ENCODE results near the gene SUPT3H.

DNA sequence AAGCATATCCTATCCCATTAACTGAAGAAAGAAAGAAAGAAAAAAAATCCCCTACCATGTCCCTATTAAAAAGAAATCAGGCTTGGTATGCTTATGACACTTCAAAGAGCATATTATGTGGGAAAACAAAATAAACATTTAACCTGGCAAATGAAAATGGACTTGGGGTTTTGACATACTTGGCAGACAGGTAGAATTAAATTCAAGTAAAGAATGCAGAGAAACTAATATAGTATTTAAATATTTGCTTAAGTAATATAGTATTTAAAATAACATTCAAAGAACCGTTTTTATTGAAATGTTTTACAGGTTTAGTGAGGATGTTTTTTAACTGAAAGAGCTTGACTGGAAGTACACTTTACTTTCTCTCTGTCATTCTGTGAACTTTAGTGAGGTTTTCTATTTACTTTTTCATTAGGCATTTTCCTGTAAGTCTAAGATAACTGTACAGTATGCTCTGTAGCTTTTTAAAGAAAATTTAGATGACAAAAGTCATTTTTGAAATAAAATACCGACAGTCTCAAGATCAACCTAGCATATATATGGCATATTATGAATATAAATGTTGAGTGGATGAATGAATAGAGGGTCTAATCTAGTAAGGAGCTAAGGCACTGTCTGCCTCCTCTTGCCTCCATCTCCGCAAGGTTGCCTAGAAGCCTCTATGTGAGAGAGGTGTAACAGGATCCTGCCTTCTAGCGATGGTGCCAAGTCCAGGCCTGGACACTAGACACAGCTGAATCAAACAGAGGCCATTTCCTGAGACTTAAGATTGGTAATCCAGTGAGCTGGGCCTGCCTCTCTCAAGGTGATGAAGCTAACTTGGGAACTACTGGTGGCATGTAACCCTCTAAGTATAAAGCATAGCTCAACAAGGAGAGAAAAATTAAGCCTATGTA lies 394.0 kb downstream of the SUPT3H start:
- TF ChIP-seq EZH2 (IDR thresholded peaks at IDR 0.05; ENCODE audit: low read length) = no peak
- TF ChIP-seq, protein P1, sequence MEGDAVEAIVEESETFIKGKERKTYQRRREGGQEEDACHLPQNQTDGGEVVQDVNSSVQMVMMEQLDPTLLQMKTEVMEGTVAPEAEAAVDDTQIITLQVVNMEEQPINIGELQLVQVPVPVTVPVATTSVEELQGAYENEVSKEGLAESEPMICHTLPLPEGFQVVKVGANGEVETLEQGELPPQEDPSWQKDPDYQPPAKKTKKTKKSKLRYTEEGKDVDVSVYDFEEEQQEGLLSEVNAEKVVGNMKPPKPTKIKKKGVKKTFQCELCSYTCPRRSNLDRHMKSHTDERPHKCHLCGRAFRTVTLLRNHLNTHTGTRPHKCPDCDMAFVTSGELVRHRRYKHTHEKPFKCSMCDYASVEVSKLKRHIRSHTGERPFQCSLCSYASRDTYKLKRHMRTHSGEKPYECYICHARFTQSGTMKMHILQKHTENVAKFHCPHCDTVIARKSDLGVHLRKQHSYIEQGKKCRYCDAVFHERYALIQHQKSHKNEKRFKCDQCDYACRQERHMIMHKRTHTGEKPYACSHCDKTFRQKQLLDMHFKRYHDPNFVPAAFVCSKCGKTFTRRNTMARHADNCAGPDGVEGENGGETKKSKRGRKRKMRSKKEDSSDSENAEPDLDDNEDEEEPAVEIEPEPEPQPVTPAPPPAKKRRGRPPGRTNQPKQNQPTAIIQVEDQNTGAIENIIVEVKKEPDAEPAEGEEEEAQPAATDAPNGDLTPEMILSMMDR (optimal IDR thresholded peaks at IDR 0.05 in 1 of 3, IDR thresholded peaks at IDR 0.05 in 1 of 3, conservative IDR thresholded peaks at IDR 0.05 in 1 of 3; ENCODE audit: extremely low read depth in 1 of 3, insufficient read depth in 2 of 3, low read length in 3 of 3) = no peak
